NCI-H2107 (cell line): Measurements from ENCODE around the gene NDUFA11.

Source experiments
- DNase-seq: peaks from one replicate; lab custom pipeline; 2025; lab: John Stamatoyannopoulos, UW

The NDUFA11 gene

GRCh38 chr19:5932609-5933262 lies 29.1 kb upstream of the NDUFA11 start:
- no peak for DNase-seq

GRCh38 chr19:5932146-5932545 lies 28.6 kb upstream of the NDUFA11 start:
- no peak for DNase-seq

GRCh38 chr19:5931251-5931650 lies 27.7 kb upstream of the NDUFA11 start:
- DNase-seq, result no peak

GRCh38 chr19:5929625-5930024 lies 26.0 kb upstream of the NDUFA11 start:
- no peak for DNase-seq

- no peak for DNase-seq
Measured at GRCh38 chr19:5929179-5929578, 25.6 kb upstream of the NDUFA11 start.

- DNase-seq, result no peak
Measured at GRCh38 chr19:5927441-5927821, 23.8 kb upstream of the NDUFA11 start.

- no peak for DNase-seq
Measured at GRCh38 chr19:5926641-5927440, 23.3 kb upstream of the NDUFA11 start.

GRCh38 chr19:5925830-5926427 lies 22.3 kb upstream of the NDUFA11 start:
- DNase-seq, result no peak

- DNase-seq, result no peak
Measured at GRCh38 chr19:5923356-5923755, 19.8 kb upstream of the NDUFA11 start.

GRCh38 chr19:5922161-5922545 lies 18.6 kb upstream of the NDUFA11 start:
- DNase-seq, result no peak

GRCh38 chr19:5921516-5922160 lies 18.0 kb upstream of the NDUFA11 start:
- no peak for DNase-seq

GRCh38 chr19:5918463-5919079 lies 15.0 kb upstream of the NDUFA11 start:
- no peak for DNase-seq

- no peak for DNase-seq
Measured at GRCh38 chr19:5917431-5918107, 14.0 kb upstream of the NDUFA11 start.

GRCh38 chr19:5916181-5916708 lies 12.7 kb upstream of the NDUFA11 start:
- DNase-seq, result no peak

- no peak for DNase-seq
Measured at GRCh38 chr19:5915782-5916165, 12.2 kb upstream of the NDUFA11 start.

- no peak for DNase-seq
Measured at GRCh38 chr19:5914946-5915781, 11.6 kb upstream of the NDUFA11 start.

GRCh38 chr19:5914358-5914774 lies 10.8 kb upstream of the NDUFA11 start:
- no peak for DNase-seq

- DNase-seq, result no peak
Measured at GRCh38 chr19:5913739-5914357, 10.3 kb upstream of the NDUFA11 start, which contains the start of gene CAPS. Gene CAPS, plus strand, starts transcription at chr19:5914254. Its CDS starts 153 bp downstream, at chr19:5914407.

GRCh38 chr19:5911366-5911765 lies 7.8 kb upstream of the NDUFA11 start:
- DNase-seq, result no peak

GRCh38 chr19:5910638-5910907 lies 7.0 kb upstream of the NDUFA11 start:
- no peak for DNase-seq
